ENCODE data around the gene KRTAP10-5.

GRCh38 chr21:44579056-44579832 is 1.2 kb downstream of the KRTAP10-5 start:
- TF ChIP-seq REST (IDR thresholded peaks at IDR 0.05; ENCODE audit: insufficient replicate concordance, low read depth), result no peak
- no peak for TF ChIP-seq CTCF (IDR thresholded peaks at IDR 0.05; ENCODE audit: insufficient read depth, low read length)

Data from HL-60 (cell line).